Activated CD4-positive, alpha-beta T cell treated with anti-CD3 and anti-CD28 coated beads, Interleukin-2, amount 50 U/mL, for 1 hour (primary cell): ENCODE data around the gene IFNL3.
"Not testable (repeated sequence)": the region's sequence is repeated elsewhere in the genome, so short reads cannot be mapped to it uniquely, and the experiment has no call there.

Experiments used
- DNase-seq: peaks from one replicate; pipeline ENCODE4 v3.0.0-alpha.2; 2020

IFNL3 gene

GRCh38 chr19:39252458-39252857, 7.7 kb upstream of the IFNL3 start:
- DNase-seq: no peak

- no peak for DNase-seq
Observed at GRCh38 chr19:39251846-39252245, 7.0 kb upstream of the IFNL3 start.

GRCh38 chr19:39251081-39251480, 6.3 kb upstream of the IFNL3 start:
- no peak for DNase-seq

- no peak for DNase-seq
Observed at GRCh38 chr19:39248806-39249205, 4.0 kb upstream of the IFNL3 start, which contains the start of gene IFNL4. TSS of gene IFNL4 (minus strand) at chr19:39248856.

- DNase-seq: no peak
Observed at GRCh38 chr19:39247701-39248664, 3.2 kb upstream of the IFNL3 start.

- no peak for DNase-seq
Observed at GRCh38 chr19:39246951-39247669, 2.3 kb upstream of the IFNL3 start.

GRCh38 chr19:39245166-39245565, 360 bp upstream of the IFNL3 start:
- DNase-seq: not testable (repeated sequence)

- not testable (repeated sequence) for DNase-seq
Observed at GRCh38 chr19:39243741-39244140, 1.1 kb downstream of the IFNL3 start.

GRCh38 chr19:39240421-39240820, 4.4 kb downstream of the IFNL3 start:
- DNase-seq: no peak

GRCh38 chr19:39238944-39239343, 5.9 kb downstream of the IFNL3 start:
- no peak for DNase-seq

- no peak for DNase-seq
Observed at GRCh38 chr19:39238209-39238608, 6.6 kb downstream of the IFNL3 start.

- peak; percentile 28 for DNase-seq
Observed at GRCh38 chr19:39237200-39238184, 7.3 kb downstream of the IFNL3 start.

GRCh38 chr19:39236527-39236926, 8.3 kb downstream of the IFNL3 start:
- peak; percentile 13 for DNase-seq

- DNase-seq: no peak
Observed at GRCh38 chr19:39232708-39233107, 12.1 kb downstream of the IFNL3 start.

GRCh38 chr19:39230096-39230764, 14.6 kb downstream of the IFNL3 start:
- DNase-seq: no peak

GRCh38 chr19:39224910-39225309, 19.9 kb downstream of the IFNL3 start:
- no peak for DNase-seq

GRCh38 chr19:39223703-39224279, 21.0 kb downstream of the IFNL3 start:
- no peak for DNase-seq

- DNase-seq: not testable (repeated sequence)
Observed at GRCh38 chr19:39219108-39219507, 25.7 kb downstream of the IFNL3 start.

- no peak for DNase-seq
Observed at GRCh38 chr19:39218230-39219007, 26.4 kb downstream of the IFNL3 start.

- no peak for DNase-seq
Observed at GRCh38 chr19:39217094-39217493, 27.7 kb downstream of the IFNL3 start.

GRCh38 chr19:39215323-39215722, 29.5 kb downstream of the IFNL3 start:
- DNase-seq: not testable (repeated sequence)
